Gastroesophageal sphincter (tissue), 4 donors: ENCODE data around the gene TMTC4. TPM values are rescaled to one million over a fixed set of nuclear protein-coding genes. Genes with fewer than 3 reads are reported as not detected.

Experiments used
- ATAC-seq: fragments of 150-250 bp; one replicate; pipeline ENCODE4 v1.9.1; 2016; ENCODE audit warnings: mild to moderate bottlenecking, moderate library complexity
- H3K27ac ChIP-seq, 4 donors: fragments of 200-600 bp; sonication (generic) in 3 of 4; 1 replicate in 3 of 4; 2 replicates in 1 of 4; pipeline ENCODE4 v1.5.1; 2016 to 2019
- H3K27me3 ChIP-seq: fragments of 200-600 bp; sonication (generic); one replicate; pipeline ENCODE4 v1.5.1; 2019
- H3K36me3 ChIP-seq, 2 donors: fragments of 200-600 bp; sonication (generic); one replicate each; pipeline ENCODE4 v1.5.1; 2019; ENCODE audit warnings: control low read depth in 1 of 2
- H3K4me1 ChIP-seq, 3 donors: fragments of 200-600 bp; sonication (generic); 1 replicate in 2 of 3; 2 replicates in 1 of 3; pipeline ENCODE4 v1.5.1; 2016 to 2019; ENCODE audit warnings: control low read depth in 2 of 3
- H3K4me3 ChIP-seq, 2 donors: fragments of 200-600 bp; sonication (generic); one replicate each; pipeline ENCODE4 v1.5.1; 2019; ENCODE audit warnings: mild to moderate bottlenecking in 1 of 2, moderate library complexity in 1 of 2
- H3K9me3 ChIP-seq, 3 donors: fragments of 200-600 bp; sonication (generic); one replicate each; pipeline ENCODE4 v1.5.1; 2017 to 2019; ENCODE audit warnings: control low read depth in 2 of 3
- CTCF ChIP-seq, 4 experiments: fragments of 200-600 bp in 2 of 4; fragments of 450-650 bp in 2 of 4; sonication (generic) in 1 of 4; IDR thresholded peaks; one replicate each; pipeline ENCODE4 v1.5.1; 2017 to 2019; ENCODE audit warnings: antibody characterized with exemption in 4 of 4, mild to moderate bottlenecking in 2 of 4, moderate library complexity in 2 of 4
- EP300 ChIP-seq: sonication (generic); formaldehyde crosslinking; IDR thresholded peaks from one replicate; pipeline ENCODE4 v1.6.1; 2017; ENCODE audit warnings: antibody characterized with exemption, mild to moderate bottlenecking
- POLR2A ChIP-seq, 2 donors: fragments of 450-650 bp; IDR thresholded peaks; one replicate each; pipeline ENCODE4 v1.6.1; 2017; ENCODE audit warnings: antibody characterized with exemption in 2 of 2, mild to moderate bottlenecking in 2 of 2, moderate library complexity in 1 of 2
- POLR2AphosphoS5 ChIP-seq: sonication (generic); formaldehyde crosslinking; IDR thresholded peaks from one replicate; pipeline ENCODE4 v1.6.1; 2017; ENCODE audit warnings: antibody characterized with exemption
- WGBS, 2 donors: methylation state at CpG; one replicate each; pipeline ENCODE4 v1.1.5; 2018; ENCODE audit warnings: low coverage in 1 of 2; 5-methylcytosine and 5-hydroxymethylcytosine counted together
- total RNA-seq, 4 donors: library from RNA; depleted of rRNA; stranded (reverse); fragments of >200 nt; gene quantifications; one replicate each; pipeline ENCODE4 v1.1.0, GENCODE V29; 2016

The TMTC4 gene
- total RNA-seq, 4 donors from 2014 or later = 7.0 to 15.3 (median 10.0) TPM

GRCh38 chr13:100561599-100562204, 112.9 kb downstream of the TMTC4 start:
- 68 to 71% methylated on average over 6 of the region's 7 CpGs for WGBS, 2 donors
- ATAC-seq = no peak
- Histone ChIP-seq H3K27ac (no peak overlapping the region), H3K4me1 (no peaks in the 10 kb centered on the region), H3K4me3 (no peak overlapping the region), H3K36me3 (no peaks in the 10 kb centered on the region), H3K9me3 (peaks cover 0 to 11% (median 0%) of the 10 kb centered on the region in 3 donors), H3K27me3 (no peaks in the 10 kb centered on the region)
- TF ChIP-seq EP300 (no peak), CTCF (IDR thresholded peaks at IDR 0.05) (no peak), POLR2A (IDR thresholded peaks at IDR 0.05) (no peak), POLR2AphosphoS5 (no peak)

GRCh38 chr13:100561158-100561499, 113.5 kb downstream of the TMTC4 start:
- no peak for ATAC-seq
- no peaks in the 10 kb centered on the region for H3K4me1 ChIP-seq
- no peak overlapping the region for H3K27ac ChIP-seq
- H3K9me3 ChIP-seq = peaks cover 0 to 8% (median 0%) of the 10 kb centered on the region in 3 donors
- H3K36me3 ChIP-seq = no peaks in the 10 kb centered on the region
- 58 to 67% methylated on average over 2 of the region's 2 CpGs for WGBS, 2 donors
- no peak for TF ChIP-seq POLR2AphosphoS5
- no peak for TF ChIP-seq CTCF (IDR thresholded peaks at IDR 0.05)
- no peak for TF ChIP-seq EP300
- TF ChIP-seq POLR2A (IDR thresholded peaks at IDR 0.05) = no peak
- H3K27me3 ChIP-seq = no peaks in the 10 kb centered on the region
- no peak overlapping the region for H3K4me3 ChIP-seq

GRCh38 chr13:100560498-100561157, 114.0 kb downstream of the TMTC4 start:
- H3K27me3 ChIP-seq = no peaks in the 10 kb centered on the region
- no peak overlapping the region for H3K27ac ChIP-seq
- H3K4me1 ChIP-seq = no peaks in the 10 kb centered on the region
- no peak for TF ChIP-seq POLR2A (IDR thresholded peaks at IDR 0.05)
- no peak for TF ChIP-seq CTCF (IDR thresholded peaks at IDR 0.05)
- TF ChIP-seq POLR2AphosphoS5 = no peak
- no peak for TF ChIP-seq EP300
- no peak overlapping the region for H3K4me3 ChIP-seq
- ATAC-seq = peak; percentile 25
- H3K36me3 ChIP-seq = no peaks in the 10 kb centered on the region
- WGBS, 2 donors = 89 to 94% methylated on average over 3 to 11 of the region's 15 CpGs
- peaks cover 0 to 3% (median 0%) of the 10 kb centered on the region in 3 donors for H3K9me3 ChIP-seq

GRCh38 chr13:100559886-100560285, 114.7 kb downstream of the TMTC4 start:
- 94% methylated on average over 8 of the region's 8 CpGs for WGBS, 2 donors
- TF ChIP-seq EP300 = no peak
- TF ChIP-seq CTCF (IDR thresholded peaks at IDR 0.05) = no peak
- TF ChIP-seq POLR2A (IDR thresholded peaks at IDR 0.05) = no peak
- TF ChIP-seq POLR2AphosphoS5 = no peak
- no peaks in the 10 kb centered on the region for H3K36me3 ChIP-seq
- H3K27ac ChIP-seq = no peak overlapping the region
- no peak overlapping the region for H3K4me3 ChIP-seq
- H3K9me3 ChIP-seq = no peaks in the 10 kb centered on the region
- no peak for ATAC-seq
- no peaks in the 10 kb centered on the region for H3K27me3 ChIP-seq
- H3K4me1 ChIP-seq = no peaks in the 10 kb centered on the region

Other genes with a start within 250 kb of the TMTC4 start
- 1 to 10 TPM in 3 of 4 donors, under 1 TPM in 1; 0.74 to 1.9 (median 1.5) TPM for gene GGACT, start 86.0 kb downstream of the TMTC4 start, total RNA-seq